HEK293T (cell line): ENCODE data around the gene RPS3A.

Experiments
- ARNT ChIP-seq: fragments of 450-650 bp; IDR thresholded peaks from 2 replicates; pipeline ENCODE4 v1.6.1; 2017; ENCODE audit warnings: mild to moderate bottlenecking
- BHLHE40 ChIP-seq: fragments of 450-650 bp; IDR thresholded peaks from 2 replicates; pipeline ENCODE4 v1.6.1; 2016; ENCODE audit warnings: mild to moderate bottlenecking, moderate library complexity, borderline replicate concordance
- CTBP1 ChIP-seq: fragments of 450-650 bp; IDR thresholded peaks from 2 replicates; pipeline ENCODE4 v1.6.1; 2016; ENCODE audit warnings: borderline replicate concordance
- ELF4 ChIP-seq: fragments of 450-650 bp; IDR thresholded peaks from 2 replicates; pipeline ENCODE4 v1.6.1; 2017; ENCODE audit warnings: antibody characterized with exemption
- FOXK2 ChIP-seq: fragments of 450-650 bp; IDR thresholded peaks from 2 replicates; pipeline ENCODE4 v1.6.1; 2016; ENCODE audit warnings: mild to moderate bottlenecking
- FOXM1 ChIP-seq: fragments of 450-650 bp; IDR thresholded peaks from 2 replicates; pipeline ENCODE4 v1.6.1; 2017; ENCODE audit warnings: mild to moderate bottlenecking, borderline replicate concordance
- HDGF ChIP-seq: fragments of 450-650 bp; IDR thresholded peaks from 2 replicates; pipeline ENCODE4 v1.6.1; 2017; ENCODE audit warnings: antibody characterized with exemption, borderline replicate concordance
- L3MBTL2 ChIP-seq: fragments of 450-650 bp; conservative IDR thresholded peaks from 2 replicates; pipeline ENCODE4 v1.6.1; 2016; ENCODE audit warnings: mild to moderate bottlenecking
- PKNOX1 ChIP-seq: fragments of 450-650 bp; IDR thresholded peaks from 2 replicates; pipeline ENCODE4 v1.6.1; 2016
- SP1 ChIP-seq: fragments of 450-650 bp; IDR thresholded peaks from 2 replicates; pipeline ENCODE4 v1.6.1; 2017
- SUZ12 ChIP-seq: fragments of 450-650 bp; IDR thresholded peaks from 2 replicates; pipeline ENCODE4 v1.6.1; 2016; ENCODE audit warnings: mild to moderate bottlenecking
- TARDBP ChIP-seq: fragments of 450-650 bp; IDR thresholded peaks from 2 replicates; pipeline ENCODE4 v1.6.1; 2016

GRCh38 chr4:151099976-151100417 lies 569 bp downstream of the RPS3A start:
- TF ChIP-seq HDGF (no peak), L3MBTL2 (no peak), FOXM1 (no peak), FOXK2 (no peak), ELF4 (no peak), SP1 (no peak), BHLHE40 (no peak), PKNOX1 (no peak), SUZ12 (no peak), CTBP1 (no peak), TARDBP (no peak), ARNT (no peak)
